UCSD-AML1 (cell line): ENCODE data around the gene RRAGC.

ENCODE experiments used
- DNase-seq: peaks from one replicate; lab custom pipeline; 2025; ENCODE audit not compliant: unreplicated experiment; lab: John Stamatoyannopoulos, UW

The RRAGC gene

GRCh38 chr1:38859561-38860453 is at the start of gene RRAGC:
Gene RRAGC, minus strand, starts transcription at chr1:38859772. Its CDS starts 126 bp downstream, at chr1:38859646.
- DNase-seq: peak; percentile 97

- DNase-seq: no peak
These were observed 49.2 kb upstream of the RRAGC start for GRCh38 chr1:38908821-38909220.

GRCh38 chr1:38905985-38906384 is 46.4 kb upstream of the RRAGC start:
- no peak for DNase-seq

GRCh38 chr1:38899560-38899959 is 40.0 kb upstream of the RRAGC start:
- DNase-seq: no peak

GRCh38 chr1:38898653-38899230 is 39.2 kb upstream of the RRAGC start:
- DNase-seq: no peak

GRCh38 chr1:38896169-38896568 is 36.6 kb upstream of the RRAGC start:
- no peak for DNase-seq

- DNase-seq: no peak
These were observed 33.4 kb upstream of the RRAGC start for GRCh38 chr1:38892976-38893375.

GRCh38 chr1:38891753-38892152 is 32.2 kb upstream of the RRAGC start:
- no peak for DNase-seq

GRCh38 chr1:38889589-38889988 is 30.0 kb upstream of the RRAGC start:
- DNase-seq: no peak

- DNase-seq: no peak
These were observed 29.1 kb upstream of the RRAGC start for GRCh38 chr1:38888423-38889333.

GRCh38 chr1:38885092-38885491 is 25.5 kb upstream of the RRAGC start:
- no peak for DNase-seq

GRCh38 chr1:38881487-38881886 is 21.9 kb upstream of the RRAGC start, which contains the start of gene GJA9:
Gene GJA9, minus strand, starts transcription at chr1:38881587. Its CDS starts 5,489 bp downstream, at chr1:38876098.
- no peak for DNase-seq

GRCh38 chr1:38875811-38876210 is 16.2 kb upstream of the RRAGC start:
- DNase-seq: no peak

GRCh38 chr1:38873027-38873969 is 13.7 kb upstream of the RRAGC start, which contains the start of gene MYCBP:
Gene MYCBP, minus strand, starts transcription at chr1:38873348. Its CDS starts 43 bp downstream, at chr1:38873305.
- peak; percentile 95 for DNase-seq

- DNase-seq: peak; percentile 48
These were observed 12.9 kb upstream of the RRAGC start for GRCh38 chr1:38872401-38873026.

- no peak for DNase-seq
These were observed 11.4 kb upstream of the RRAGC start for GRCh38 chr1:38870996-38871395.

- DNase-seq: no peak
These were observed 7.6 kb upstream of the RRAGC start for GRCh38 chr1:38867208-38867607.

- no peak for DNase-seq
These were observed 5.6 kb upstream of the RRAGC start for GRCh38 chr1:38865112-38865715.

GRCh38 chr1:38860454-38860795 is 853 bp upstream of the RRAGC start:
- no peak for DNase-seq
